Choroid plexus epithelial cell (primary cell): ENCODE results near the gene SPPL3.

Experiments
- DNase-seq: peaks from one replicate; pipeline ENCODE4 v3.0.0-alpha.2; 2010; ENCODE audit warnings: low read depth
- H3K4me3 ChIP-seq: 2 replicates; pipeline ENCODE4 v1.5.1; 2011; ENCODE audit warnings: low read depth, mild to moderate bottlenecking, control low read depth, low read length, moderate library complexity
- CTCF ChIP-seq: conservative IDR thresholded peaks from 2 replicates; pipeline ENCODE4 v1.5.1; 2011; ENCODE audit warnings: low read depth, mild to moderate bottlenecking, control low read depth, inconsistent platforms, low read length, moderate library complexity

Gene SPPL3

GRCh38 chr12:120767071-120768024 is 136.8 kb downstream of the SPPL3 start:
- DNase-seq, result no peak
- no peak for TF ChIP-seq CTCF
- no peak overlapping the region for H3K4me3 ChIP-seq

- no peak for TF ChIP-seq CTCF
- H3K4me3 ChIP-seq, result no peak overlapping the region
- DNase-seq, result no peak
Observed at GRCh38 chr12:120766566-120766965, 137.6 kb downstream of the SPPL3 start.

GRCh38 chr12:120764816-120765215 is 139.3 kb downstream of the SPPL3 start:
- no peak for DNase-seq
- no peak for TF ChIP-seq CTCF
- no peak overlapping the region for H3K4me3 ChIP-seq

- no peak for TF ChIP-seq CTCF
- no peak for DNase-seq
- H3K4me3 ChIP-seq, result no peak overlapping the region
Observed at GRCh38 chr12:120763250-120763649, 140.9 kb downstream of the SPPL3 start.

GRCh38 chr12:120762086-120762485 is 142.1 kb downstream of the SPPL3 start:
- no peak overlapping the region for H3K4me3 ChIP-seq
- TF ChIP-seq CTCF, result no peak
- peak; percentile 60 for DNase-seq

GRCh38 chr12:120761519-120761934 is 142.6 kb downstream of the SPPL3 start:
- DNase-seq, result peak; percentile 97
- TF ChIP-seq CTCF, result no peak
- H3K4me3 ChIP-seq, result no peak overlapping the region
